DMS 273 treated with DMSO at 0.1 percent for 48 hours (cell line): Measurements from ENCODE around the gene EFCAB13.
"Not testable (repeated sequence)": the region's sequence is repeated elsewhere in the genome, so short reads cannot be mapped to it uniquely, and the experiment has no call there.

ENCODE experiments used
- DNase-seq: peaks from one replicate; lab custom pipeline; 2025; lab: John Stamatoyannopoulos, UW

Gene EFCAB13

DNA sequence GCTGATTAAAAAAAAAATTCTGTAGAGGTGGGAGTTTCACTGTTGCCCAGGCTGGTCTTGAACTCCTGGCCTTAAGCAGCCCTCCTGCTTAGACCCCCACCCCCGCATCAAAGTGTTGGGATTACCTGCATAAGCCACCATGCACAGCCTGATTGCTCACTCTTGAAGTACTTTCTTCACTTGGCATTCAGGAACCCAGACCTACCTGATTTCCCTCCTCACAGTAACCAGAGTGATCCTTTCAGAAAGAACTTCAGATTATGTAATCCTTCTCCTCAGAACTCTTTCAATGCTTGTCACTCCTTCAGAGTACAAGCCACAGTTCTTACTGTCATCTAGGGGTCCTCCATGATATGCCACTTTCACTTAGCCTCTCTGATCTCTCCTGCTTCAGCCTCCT, 1.4 kb downstream of the EFCAB13 start:
- DNase-seq, result no peak

DNA sequence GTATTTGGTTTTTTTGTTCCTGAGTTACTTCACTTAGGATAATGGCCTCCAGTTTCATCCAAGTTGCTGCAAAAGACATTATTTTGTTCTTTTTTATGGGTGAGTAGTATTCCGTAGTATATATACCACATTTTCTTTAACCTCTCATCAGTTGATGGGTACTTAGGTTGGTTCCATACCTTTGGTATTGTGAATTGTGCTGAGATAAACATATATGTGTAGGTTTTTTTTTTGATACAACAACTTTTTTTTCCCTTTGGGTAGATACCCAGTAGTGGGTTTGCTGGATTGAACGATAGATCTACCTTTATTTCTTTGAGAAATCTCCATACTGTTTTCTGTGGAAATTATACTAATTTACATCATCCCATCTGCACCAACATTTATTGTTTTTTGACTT, 6.8 kb downstream of the EFCAB13 start:
- DNase-seq, result no peak

DNA sequence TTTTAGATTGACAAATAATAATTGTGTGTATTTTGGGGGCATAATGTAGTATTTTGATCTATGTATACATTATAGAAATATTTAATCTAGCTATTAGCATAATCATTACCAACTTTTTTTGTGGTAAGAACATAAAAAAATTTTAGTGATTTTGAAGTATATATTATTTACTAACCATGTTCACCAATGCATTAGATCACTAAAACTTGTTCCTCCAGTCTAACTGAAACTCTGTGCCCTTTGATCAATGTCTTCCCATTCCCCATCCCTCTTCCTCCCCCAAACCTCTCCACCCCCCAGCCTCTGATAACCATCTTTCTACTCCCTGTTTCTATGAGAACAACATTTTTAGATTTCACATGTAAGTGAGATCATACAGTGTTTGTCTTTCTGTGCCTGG, 8.5 kb downstream of the EFCAB13 start:
- no peak for DNase-seq

DNA sequence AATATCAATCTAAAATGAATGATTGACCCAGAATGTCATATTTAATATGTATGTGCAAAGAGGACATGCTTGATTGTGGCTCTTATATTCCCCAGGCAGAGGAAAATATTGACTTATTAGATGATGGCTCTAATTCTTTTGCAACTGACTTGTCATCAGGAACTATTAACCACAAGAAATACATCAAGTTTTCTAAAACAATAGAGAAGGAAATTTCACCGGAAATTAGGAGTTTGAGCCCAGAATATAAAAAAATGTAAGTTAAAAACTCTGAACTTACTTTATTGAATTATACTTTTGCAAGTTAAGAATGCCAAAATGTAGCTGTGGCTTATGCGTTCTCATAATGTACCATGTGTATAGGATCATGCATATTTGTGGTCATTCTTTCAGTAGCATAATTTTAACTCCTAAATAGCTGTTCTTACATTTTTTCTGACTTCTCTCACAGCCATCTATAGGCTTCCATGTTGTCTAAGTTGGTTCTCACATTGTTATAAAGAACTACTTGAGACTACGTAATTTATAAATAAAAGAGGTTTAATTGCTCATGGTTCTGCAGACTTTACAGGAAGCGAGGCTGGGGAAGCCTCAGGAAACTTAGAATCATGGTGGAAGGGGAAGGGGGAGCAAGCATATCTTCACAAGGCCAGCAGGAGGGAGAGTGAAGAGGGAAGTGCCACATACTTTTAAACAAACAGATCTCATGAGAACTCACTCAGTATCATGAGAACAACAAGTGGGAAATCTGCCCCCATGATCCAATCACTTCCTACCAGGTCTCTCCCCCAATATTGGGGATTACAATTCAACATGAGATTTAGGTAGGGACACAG, 11.6 kb downstream of the EFCAB13 start:
- no peak for DNase-seq

DNA sequence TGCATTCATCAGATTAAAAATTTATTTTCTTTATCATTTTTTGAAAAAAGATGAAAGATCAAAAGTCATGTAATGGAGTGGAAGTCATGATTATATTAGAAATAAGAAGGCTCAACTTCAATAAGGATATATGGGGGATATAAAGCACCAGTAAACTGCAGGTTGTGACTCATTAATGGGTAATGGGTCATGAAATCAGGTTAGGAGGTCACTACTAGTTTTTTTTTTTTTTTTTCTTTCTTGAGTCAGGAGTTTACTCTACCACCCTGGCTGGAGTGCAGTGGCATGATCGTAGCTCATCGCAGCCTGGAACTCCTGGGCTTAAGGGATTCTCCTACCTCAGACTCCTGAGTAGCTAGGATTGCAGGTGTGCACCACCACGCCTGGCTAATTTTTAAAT, 14.3 kb downstream of the EFCAB13 start:
- no peak for DNase-seq

DNA sequence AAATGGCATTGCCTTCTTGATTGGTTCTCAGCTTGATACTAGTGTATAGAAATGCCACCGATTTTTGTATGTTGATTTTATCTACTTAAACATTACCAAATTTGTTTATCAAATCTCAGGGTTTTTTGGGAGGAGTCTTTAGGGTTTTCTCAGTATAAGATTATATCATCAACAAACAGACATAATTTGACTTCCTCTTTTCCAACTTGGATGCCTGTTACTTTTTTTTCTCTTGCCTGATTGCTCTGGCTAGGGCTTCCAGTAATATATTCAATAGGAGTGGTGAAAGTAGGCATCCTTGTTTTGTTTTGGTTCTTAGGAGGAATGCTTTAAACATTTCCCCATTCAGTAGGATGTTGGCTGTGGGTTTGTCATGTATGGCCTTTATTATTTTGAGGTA, 29.1 kb downstream of the EFCAB13 start:
- DNase-seq, result no peak

DNA sequence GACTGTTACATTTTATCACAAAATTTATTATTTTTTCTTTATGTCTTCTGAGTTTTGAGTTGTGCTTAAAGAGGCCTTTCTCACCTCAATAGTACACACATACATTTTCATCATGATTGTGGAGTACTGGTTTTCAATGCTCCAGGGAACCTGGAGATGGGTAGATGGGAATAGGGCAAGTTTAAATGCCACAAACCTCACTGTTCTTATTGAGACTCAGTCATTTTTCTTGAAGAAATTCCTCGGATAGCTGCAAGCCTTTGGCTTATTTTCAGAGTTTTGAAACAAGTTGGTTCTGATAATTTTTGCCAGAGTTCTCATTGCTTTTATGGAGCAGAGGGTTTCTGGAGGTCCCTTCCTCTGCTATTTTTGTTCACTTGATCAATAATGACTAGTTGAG, 34.9 kb downstream of the EFCAB13 start:
- no peak for DNase-seq

DNA sequence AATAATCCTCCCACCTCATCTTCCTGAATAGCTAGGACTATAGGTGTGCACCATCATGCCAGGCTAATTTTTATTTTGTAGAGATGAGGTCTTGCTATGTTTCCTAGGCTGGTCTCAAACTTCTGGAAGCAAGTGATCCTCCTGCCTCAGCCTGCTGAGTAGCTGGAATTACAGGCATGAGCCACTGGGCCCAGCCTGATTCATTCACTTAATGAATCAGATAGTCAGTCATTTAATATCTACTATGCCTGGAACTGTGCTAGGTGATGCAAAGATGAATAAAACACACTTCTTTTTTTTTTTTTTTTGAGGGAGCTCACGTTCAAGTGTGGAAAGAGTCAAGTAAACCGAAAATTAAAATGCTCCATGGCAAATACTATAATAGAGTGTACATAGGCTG, 39.4 kb downstream of the EFCAB13 start:
- no peak for DNase-seq

DNA sequence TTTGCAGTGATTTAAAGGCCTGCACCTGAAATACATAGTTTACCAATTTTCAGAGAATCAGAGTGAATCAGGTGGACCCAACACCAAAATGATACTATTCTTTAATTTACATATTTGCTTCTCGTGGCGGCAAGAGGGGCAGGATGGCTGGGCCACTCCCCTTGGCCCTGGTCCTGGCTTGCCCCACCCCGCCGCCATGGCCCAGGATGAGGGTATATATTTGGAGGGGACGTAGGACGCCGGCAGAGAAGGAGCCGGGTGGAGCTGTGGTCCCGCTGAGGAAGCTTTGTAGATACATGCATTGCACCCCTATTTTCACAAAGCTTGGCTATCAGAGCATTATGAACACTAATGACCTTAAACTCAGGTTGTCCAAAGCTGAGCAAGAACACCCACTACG, 43.5 kb downstream of the EFCAB13 start:
- no peak for DNase-seq

DNA sequence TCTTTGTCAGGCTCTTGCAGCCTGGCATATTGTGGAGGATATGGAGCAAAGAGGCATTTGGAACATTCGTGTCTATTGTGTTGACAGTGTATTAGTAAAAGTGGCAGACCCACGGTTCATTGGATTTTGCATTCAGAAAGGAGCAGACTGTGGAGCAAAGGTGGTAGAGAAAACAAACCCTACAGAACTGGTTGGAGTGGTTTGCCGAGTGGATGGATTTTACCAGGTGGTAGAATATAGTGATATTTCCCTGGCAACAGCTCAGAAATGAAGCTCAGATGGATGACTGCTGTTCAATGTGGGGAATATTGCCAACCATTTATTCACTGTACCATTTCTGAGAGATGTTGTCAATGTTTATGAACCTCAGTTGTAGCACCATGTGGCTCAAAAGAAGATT, 44.5 kb downstream of the EFCAB13 start:
- no peak for DNase-seq

DNA sequence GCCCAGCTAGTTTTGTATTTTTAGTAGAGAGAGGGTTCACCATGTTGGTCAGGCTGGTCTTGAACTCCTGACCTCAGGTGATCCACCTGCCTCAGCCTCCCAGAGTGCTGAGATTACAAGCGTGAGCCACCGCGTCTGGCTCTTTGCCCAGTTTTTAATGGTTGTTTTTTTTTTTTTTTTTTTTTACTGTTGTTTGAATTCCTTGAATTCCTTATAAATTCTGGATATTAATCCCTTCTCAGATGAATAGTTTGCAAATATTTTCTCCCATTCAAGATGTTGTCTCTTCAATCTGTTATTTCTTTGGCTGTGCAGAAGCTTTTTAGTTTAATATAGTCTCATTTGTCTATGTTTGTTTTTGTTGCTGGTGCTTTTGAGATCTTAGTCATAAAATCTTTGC, 47.1 kb downstream of the EFCAB13 start:
- DNase-seq, result not testable (repeated sequence)

DNA sequence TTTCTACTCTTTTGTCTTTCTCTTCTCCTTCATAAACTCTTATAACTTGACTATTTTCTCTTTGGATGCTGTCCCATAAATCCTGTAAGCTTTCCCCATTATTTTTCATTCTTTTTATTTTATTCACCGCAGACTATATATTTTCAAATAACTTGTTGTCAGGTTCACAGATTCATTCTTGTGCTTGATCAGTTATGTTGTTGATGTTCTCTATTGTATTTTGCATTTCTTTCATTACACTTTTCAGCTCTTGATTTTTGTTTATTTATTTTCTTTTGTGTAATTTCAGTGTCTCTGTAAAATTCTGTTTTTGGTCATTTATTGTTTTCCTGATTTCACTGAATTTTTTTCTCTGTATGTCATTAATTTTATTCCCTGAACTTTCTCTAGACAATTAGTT, 49.2 kb downstream of the EFCAB13 start:
- no peak for DNase-seq

DNA sequence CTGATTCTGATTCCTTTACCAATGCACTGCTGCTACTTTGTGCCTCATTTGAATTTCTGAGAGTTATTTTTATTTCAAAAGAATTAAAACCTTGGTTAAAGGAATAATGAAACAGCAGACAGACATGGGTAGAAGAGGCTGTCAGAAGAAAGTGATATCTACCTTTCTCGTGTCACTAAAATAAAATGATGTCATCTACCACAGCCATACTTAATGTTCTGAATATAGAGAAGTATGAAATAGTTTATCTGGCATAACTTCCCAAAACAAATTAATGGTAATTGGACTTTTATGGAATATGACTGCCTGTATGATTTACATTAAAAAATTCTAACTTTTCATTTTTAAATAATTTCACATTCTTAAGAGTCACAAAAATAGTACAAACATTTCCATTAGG, 52.5 kb downstream of the EFCAB13 start:
- DNase-seq, result no peak

DNA sequence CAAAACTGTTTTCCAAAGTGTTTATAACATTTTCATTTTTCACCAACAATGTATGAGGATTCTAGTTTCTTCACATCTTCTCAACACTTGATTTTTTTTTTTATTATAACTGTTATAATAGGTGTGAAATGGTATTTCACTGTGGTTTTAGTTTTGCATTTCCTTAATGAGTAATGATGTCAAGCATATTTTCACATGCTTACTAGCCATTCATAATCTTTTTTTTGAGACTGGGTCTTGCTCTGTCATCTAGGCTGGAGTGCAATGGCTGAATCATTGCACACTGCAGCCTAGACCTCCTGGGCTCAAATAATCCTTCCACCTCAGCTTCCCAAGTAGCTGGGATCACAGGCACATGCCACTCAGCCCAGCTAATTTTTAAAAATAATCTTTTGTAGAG, 65.1 kb downstream of the EFCAB13 start:
- DNase-seq, result no peak

DNA sequence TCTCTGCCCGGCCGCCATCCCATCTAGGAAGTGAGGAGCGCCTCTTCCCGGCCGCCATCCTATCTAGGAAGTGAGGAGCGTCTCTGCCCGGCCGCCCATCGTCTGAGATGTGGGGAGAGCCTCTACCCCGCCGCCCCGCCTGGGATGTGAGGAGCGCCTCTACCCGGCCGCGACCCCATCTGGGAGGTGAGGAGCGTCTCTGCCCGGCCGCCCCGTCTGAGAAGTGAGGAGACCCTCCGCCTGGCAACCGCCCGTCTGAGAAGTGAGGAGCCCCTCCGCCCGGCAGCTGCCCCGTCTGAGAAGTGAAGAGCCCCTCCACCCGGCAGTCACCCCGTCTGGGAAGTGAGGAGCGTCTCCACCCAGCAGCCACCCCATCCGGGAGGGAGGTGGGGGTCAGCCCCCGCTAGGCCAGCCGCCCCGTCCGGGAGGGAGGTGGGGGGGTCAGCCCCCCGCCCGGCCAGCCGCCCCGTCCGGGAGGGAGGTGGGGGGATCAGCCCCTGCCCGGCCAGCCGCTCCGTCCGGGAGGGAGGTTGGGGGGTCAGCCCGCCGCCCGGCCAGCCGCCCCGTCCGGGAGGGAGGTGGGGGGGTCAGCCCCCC, 73.9 kb downstream of the EFCAB13 start:
- DNase-seq, result not testable (repeated sequence)

DNA sequence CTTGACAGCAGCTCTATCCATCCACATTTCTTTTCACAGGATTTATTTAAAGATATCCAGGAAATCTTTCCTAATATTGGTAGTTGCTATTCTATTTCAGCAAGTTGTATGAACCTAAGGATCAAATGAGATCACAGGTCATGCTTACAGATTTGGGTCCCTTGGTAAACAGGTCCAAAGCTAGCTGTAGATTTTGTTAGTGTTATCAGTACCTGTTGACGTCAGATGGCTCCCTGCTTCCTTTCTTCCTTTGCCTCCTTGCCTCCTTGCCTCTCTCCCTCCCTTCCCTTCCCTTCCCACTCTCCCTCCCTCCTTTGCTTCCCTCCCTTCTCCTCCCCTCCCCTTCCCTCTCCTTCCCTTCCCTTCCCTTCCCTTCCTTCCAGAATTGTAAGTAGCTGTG, 76.6 kb downstream of the EFCAB13 start:
- DNase-seq, result no peak

DNA sequence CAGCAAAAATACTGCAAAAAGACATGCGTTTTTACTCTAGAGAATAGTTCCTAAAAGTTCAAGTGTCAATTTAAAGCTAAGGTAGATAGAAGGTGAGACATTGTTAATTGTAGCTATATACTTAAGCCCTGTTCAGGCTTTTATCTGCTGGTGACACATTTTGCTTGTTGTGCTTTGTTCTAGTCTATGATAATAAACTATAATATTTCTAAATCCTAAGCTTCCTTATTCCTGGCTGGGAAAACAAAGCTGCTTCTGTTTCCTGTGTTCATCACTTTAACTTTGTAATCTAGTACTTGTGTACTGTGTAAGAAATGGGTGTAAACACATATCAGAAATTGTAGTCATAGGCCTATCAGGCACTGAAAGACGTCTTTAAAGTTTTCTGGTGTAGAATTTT, 77.3 kb downstream of the EFCAB13 start:
- no peak for DNase-seq

DNA sequence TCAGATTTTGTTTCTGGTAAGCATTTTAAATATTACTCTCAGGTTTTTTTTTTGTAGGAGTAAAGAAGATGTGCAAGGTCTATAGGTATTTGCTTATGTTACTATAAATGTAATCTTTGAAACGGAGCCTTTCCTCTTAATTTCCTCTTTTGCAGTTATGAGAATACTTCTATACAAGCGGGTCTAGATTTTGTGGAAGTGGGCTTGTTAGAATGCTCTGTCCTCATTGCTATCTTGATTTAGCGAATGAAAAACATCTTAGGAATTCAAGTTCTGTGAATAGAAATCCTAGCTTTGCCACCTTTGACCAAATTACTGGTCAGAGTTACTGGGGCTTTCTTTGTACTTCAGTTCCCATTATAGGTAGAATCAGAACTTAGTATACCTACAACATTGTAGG, 80.3 kb downstream of the EFCAB13 start:
- DNase-seq, result no peak

DNA sequence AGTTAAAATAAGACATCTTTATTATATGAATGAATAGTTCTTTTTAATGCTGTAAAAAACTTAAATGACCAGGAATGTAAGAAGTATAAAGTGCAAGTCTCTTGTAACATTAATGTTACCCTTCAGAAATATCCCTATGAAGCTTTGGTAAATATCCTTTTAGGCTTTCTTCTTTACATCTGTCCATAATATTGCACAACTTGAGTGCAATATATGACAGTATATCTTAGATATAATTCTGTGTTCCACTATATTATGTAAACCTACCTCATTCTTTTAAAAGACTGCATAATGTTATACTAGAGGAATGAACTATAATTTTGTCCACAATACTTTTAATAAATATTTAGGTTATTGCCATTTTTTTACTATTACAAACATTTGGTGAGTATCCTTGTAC, 81.1 kb downstream of the EFCAB13 start:
- no peak for DNase-seq

DNA sequence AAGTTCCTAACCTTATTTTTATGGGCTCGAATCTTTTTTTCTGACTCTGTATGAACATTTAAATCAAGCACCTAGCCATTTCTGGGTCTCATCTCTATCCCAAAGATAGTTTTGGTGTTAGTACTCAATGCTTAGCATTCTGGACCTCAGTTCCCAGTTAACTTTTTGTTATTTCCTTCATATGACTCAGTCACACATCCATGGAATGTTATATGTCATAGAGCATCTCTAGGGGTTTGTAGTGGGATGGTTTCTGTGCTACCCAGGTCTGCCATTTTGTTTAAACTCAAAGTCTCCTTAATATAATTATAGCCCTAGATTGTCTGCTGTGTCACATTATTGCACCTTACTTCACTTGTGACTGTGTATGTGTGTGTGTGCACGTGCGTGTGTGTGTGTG, 90.1 kb downstream of the EFCAB13 start:
- no peak for DNase-seq

DNA sequence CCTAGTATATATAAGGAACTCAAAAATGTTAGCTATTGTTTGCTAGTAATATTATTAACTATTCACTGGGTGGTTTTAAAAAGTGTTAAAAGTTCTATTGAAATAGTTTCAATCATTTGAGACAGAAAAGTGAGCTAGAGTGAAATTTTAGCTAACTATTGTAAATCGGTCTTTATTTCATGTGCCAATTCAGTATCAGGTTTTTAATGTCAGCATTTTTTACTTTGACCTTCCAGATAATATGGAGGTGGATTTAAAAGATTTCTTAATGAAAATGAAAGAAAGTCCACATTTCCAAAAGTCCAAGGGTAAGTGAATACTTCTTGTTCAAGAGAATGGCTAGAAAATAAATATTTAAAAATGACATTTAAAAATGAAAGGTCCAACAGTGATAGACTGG, 90.9 kb downstream of the EFCAB13 start:
- DNase-seq, result no peak

DNA sequence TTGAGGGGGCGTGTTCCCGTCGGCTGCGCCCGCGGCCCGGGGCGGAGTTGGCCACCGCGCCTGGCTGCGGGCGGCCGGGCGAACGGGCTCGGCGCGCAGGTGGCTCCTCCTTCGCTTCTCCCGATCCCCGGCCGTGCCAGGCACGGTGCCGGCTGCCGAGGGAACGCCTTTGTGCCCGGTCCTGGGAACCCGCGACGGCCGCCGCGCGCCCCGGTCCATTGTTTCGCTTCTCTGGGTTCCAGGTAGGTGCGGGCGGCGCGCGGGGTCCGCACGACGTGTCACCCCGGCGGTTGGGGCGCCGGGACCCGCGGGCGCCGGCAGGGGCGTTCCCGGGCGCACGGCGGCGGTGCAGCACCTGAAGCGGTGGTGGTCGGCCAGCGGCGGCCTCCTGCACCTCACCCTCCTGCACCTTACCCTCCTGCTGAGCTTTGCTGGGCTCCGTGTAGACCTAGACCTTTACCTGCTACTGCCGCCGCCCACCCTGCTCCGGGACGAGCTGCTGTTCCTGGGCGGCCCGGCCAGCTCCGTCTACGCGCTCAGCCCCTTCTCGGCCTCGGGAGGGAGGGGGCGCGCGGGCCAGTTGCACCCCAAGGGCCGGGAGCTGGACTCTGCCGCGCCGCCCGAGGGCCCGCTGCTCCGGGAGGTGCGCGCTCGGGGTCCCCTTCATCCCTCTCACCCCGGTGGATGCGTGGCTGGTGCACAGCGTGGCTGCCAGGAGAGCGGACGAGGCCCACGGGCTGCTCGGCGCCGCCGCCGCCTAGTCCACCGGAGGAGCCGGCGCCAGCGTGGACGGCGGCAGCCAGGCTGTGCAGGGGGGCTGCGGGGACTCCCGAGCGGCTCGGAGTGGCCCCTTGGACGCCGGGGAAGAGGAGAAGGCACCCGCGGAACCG, 99.9 kb downstream of the EFCAB13 start:
- DNase-seq, result no peak

DNA sequence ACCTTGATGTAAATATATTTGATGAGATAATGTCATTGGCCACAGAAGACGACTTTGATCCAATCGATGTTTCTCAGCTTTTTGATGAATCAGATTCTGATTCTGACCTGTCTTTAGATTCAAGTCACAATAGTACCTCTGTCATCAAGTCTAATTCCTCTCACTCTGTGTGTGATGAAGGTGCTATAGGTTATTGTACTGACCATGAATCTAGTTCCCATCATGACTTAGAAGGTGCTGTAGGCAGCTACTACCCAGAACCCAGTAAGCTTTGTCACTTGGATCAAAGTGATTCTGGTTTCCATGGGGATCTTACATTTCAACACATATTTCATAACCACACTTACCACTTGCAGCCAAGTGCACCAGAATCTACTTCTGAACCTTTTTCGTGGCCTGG, 101.5 kb downstream of the EFCAB13 start:
- DNase-seq, result not testable (repeated sequence)
